Measurements from ENCODE around the gene ARHGAP22.

DNA sequence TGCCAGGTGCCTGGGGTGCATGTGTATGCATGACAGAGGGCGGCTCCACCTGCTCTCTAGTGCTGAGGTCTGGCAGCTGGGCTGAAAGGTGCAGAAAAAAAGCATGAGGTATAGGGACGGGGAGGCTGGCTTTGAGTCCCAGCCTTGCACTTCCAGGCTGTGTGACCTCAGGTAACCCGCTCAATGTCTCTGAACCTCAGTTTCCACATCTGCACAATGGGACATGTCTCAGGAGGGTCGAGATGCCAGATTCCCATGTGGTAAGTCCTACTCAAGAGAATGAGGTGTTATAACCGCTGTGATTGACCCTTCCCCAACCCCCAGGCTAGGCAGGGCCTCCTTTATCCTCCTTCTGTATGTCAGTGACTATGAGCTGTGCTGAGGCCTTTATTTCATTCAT, 48.8 kb downstream of the ARHGAP22 start:
- TF ChIP-seq SMC3 (conservative IDR thresholded peaks at IDR 0.05; ENCODE audit: poor library complexity) (no peak), POLR2AphosphoS5 (IDR thresholded peaks at IDR 0.05) (no peak)
- TF ChIP-seq, protein P1, sequence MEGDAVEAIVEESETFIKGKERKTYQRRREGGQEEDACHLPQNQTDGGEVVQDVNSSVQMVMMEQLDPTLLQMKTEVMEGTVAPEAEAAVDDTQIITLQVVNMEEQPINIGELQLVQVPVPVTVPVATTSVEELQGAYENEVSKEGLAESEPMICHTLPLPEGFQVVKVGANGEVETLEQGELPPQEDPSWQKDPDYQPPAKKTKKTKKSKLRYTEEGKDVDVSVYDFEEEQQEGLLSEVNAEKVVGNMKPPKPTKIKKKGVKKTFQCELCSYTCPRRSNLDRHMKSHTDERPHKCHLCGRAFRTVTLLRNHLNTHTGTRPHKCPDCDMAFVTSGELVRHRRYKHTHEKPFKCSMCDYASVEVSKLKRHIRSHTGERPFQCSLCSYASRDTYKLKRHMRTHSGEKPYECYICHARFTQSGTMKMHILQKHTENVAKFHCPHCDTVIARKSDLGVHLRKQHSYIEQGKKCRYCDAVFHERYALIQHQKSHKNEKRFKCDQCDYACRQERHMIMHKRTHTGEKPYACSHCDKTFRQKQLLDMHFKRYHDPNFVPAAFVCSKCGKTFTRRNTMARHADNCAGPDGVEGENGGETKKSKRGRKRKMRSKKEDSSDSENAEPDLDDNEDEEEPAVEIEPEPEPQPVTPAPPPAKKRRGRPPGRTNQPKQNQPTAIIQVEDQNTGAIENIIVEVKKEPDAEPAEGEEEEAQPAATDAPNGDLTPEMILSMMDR (IDR thresholded peaks at IDR 0.05; ENCODE audit: poor library complexity, severe bottlenecking) = no peak

All from neural cell (in vitro differentiated cells).